H1 (cell line): Measurements from ENCODE around the gene ATOH8. TPM values are rescaled to one million over a fixed set of nuclear protein-coding genes. Genes with fewer than 3 reads are reported as not detected.

Experiments used
- CTCF ChIA-PET: fragments of 300-600 bp; sonication (Branson Sonifier 250); formaldehyde crosslinking; loops from one replicate; lab custom pipeline; 2021; ENCODE audit not compliant: partially characterized antibody; lab: Charles Lee
- POLR2A ChIA-PET: fragments of 300-600 bp; sonication (Branson Sonifier 250); formaldehyde crosslinking; loops from one replicate; lab custom pipeline; 2021; ENCODE audit warnings: inconsistent platforms; ENCODE audit not compliant: partially characterized antibody; lab: Charles Lee
- DNase-seq, 2 experiments: peaks; one replicate each; pipeline versions ENCODE4 v3.0.0 to v3.0.0-alpha.2; 2010 to 2022; ENCODE audit warnings: low spot score in 2 of 2, low read depth in 1 of 2, mixed read lengths in 1 of 2
- FAIRE-seq: peaks from 2 replicates; lab custom pipeline; 2011; peaks lifted over from hg19 to GRCh38; lab: Jason Lieb, UNC
- H2AFZ ChIP-seq: 2 replicates; pipeline ENCODE4 v1.8.1; 2012; ENCODE audit warnings: low read length, inconsistent platforms
- H2AK5ac ChIP-seq: 2 replicates; pipeline ENCODE4 v1.6.1; 2013; ENCODE audit warnings: low read depth, low read length
- H2BK120ac ChIP-seq: replicated peaks from 2 replicates; pipeline ENCODE3; 2013; ENCODE audit warnings: low read depth, low read length, inconsistent platforms
- H2BK12ac ChIP-seq: 2 replicates; pipeline ENCODE4 v1.6.1; 2013; ENCODE audit warnings: low read depth, low read length
- H2BK15ac ChIP-seq: 2 replicates; pipeline ENCODE4 v1.6.1; 2013; ENCODE audit warnings: low read length
- H2BK20ac ChIP-seq: 2 replicates; pipeline ENCODE4 v1.6.1; 2013; ENCODE audit warnings: low read length
- H2BK5ac ChIP-seq: 2 replicates; pipeline ENCODE4 v1.6.1; 2013; ENCODE audit warnings: low read depth, low read length
- H3K14ac ChIP-seq: 2 replicates; pipeline ENCODE4 v1.6.1; 2013; ENCODE audit warnings: inconsistent platforms; ENCODE audit not compliant: insufficient read length
- H3K18ac ChIP-seq: 2 replicates; pipeline ENCODE4 v1.6.1; 2013; ENCODE audit warnings: low read length; ENCODE audit errors: extremely low read depth
- H3K23ac ChIP-seq: 2 replicates; pipeline ENCODE4 v1.6.1; 2013; ENCODE audit warnings: inconsistent platforms; ENCODE audit not compliant: insufficient read length
- H3K23me2 ChIP-seq: 2 replicates; pipeline ENCODE4 v1.6.1; 2013; ENCODE audit warnings: low read depth, low read length
- H3K27ac ChIP-seq: 2 replicates; pipeline ENCODE4 v1.6.1; 2011; ENCODE audit warnings: low read depth, low read length, inconsistent platforms
- H3K27me3 ChIP-seq, 4 experiments: replicated peaks in 1 of 4; 1 replicate in 1 of 4; 2 replicates in 3 of 4; pipeline versions ENCODE4 v1.6.1 to v1.8.1; 2011 to 2013; ENCODE audit warnings: low read length in 3 of 4, mild to moderate bottlenecking in 3 of 4, inconsistent platforms in 2 of 4, mixed read lengths in 2 of 4, moderate library complexity in 1 of 4; ENCODE audit not compliant: control insufficient read depth in 3 of 4, insufficient read depth in 3 of 4; ENCODE audit errors: extremely low read depth in 1 of 4
- H3K36me3 ChIP-seq, 4 experiments: 2 replicates each; pipeline versions ENCODE4 v1.6.1 to v1.8.1; 2011 to 2013; ENCODE audit warnings: mild to moderate bottlenecking in 4 of 4, low read length in 3 of 4, moderate library complexity in 2 of 4, control low read depth in 1 of 4, inconsistent platforms in 1 of 4; ENCODE audit not compliant: insufficient read depth in 4 of 4, control insufficient read depth in 2 of 4
- H3K4ac ChIP-seq: replicated peaks from 2 replicates; pipeline ENCODE3; 2013; ENCODE audit warnings: low read length, low read depth, mixed read lengths, inconsistent platforms; ENCODE audit not compliant: insufficient read length
- H3K4me1 ChIP-seq, 4 experiments: replicated peaks in 1 of 4; 1 replicate in 1 of 4; 2 replicates in 3 of 4; pipeline versions ENCODE4 v1.6.1 to v1.8.1; 2011 to 2013; ENCODE audit warnings: low read length in 3 of 4, inconsistent platforms in 2 of 4, mixed read lengths in 1 of 4; ENCODE audit not compliant: insufficient read depth in 4 of 4, control insufficient read depth in 3 of 4
- H3K4me2 ChIP-seq, 2 experiments: 2 replicates each; pipeline versions ENCODE4 v1.6.1 to v1.8.1; 2011 to 2013; ENCODE audit warnings: low read depth in 2 of 2, low read length in 2 of 2, control low read depth in 1 of 2, inconsistent platforms in 1 of 2, mild to moderate bottlenecking in 1 of 2; ENCODE audit not compliant: insufficient read depth in 1 of 2
- H3K4me3 ChIP-seq, 4 experiments: fragments of 200-600, 300-600 bp in 1 of 4; sonication (generic), shearing (Covaris generic), sonication (Bioruptor Twin) in 1 of 4; 2 replicates each; pipeline versions ENCODE4 v1.5.1 to v1.8.1; 2011 to 2016; ENCODE audit warnings: low read length in 4 of 4, low read depth in 3 of 4, control low read depth in 2 of 4, inconsistent platforms in 2 of 4, mild to moderate bottlenecking in 2 of 4, mixed read lengths in 1 of 4, moderate library complexity in 1 of 4; ENCODE audit not compliant: insufficient read depth in 2 of 4; ENCODE audit errors: extremely low read depth in 1 of 4
- H3K56ac ChIP-seq: replicated peaks from 2 replicates; pipeline ENCODE3; 2013; ENCODE audit warnings: low read depth, mild to moderate bottlenecking, mixed read lengths, low read length, inconsistent platforms; ENCODE audit not compliant: insufficient read length
- H3K79me1 ChIP-seq: 2 replicates; pipeline ENCODE4 v1.6.1; 2013; ENCODE audit warnings: low read depth, low read length, control low read depth
- H3K79me2 ChIP-seq, 2 experiments: 2 replicates each; pipeline versions ENCODE4 v1.6.1 to v1.8.1; 2012 to 2013; ENCODE audit warnings: low read length in 2 of 2, mild to moderate bottlenecking in 2 of 2, inconsistent platforms in 1 of 2; ENCODE audit not compliant: insufficient read depth in 2 of 2, control insufficient read depth in 1 of 2
- H3K9ac ChIP-seq, 4 experiments: replicated peaks in 1 of 4; 1 replicate in 1 of 4; 2 replicates in 3 of 4; pipeline versions ENCODE4 v1.6.1 to v1.8.1; 2011 to 2013; ENCODE audit warnings: low read depth in 3 of 4, low read length in 3 of 4, control low read depth in 2 of 4, mild to moderate bottlenecking in 2 of 4, moderate library complexity in 2 of 4, inconsistent platforms in 1 of 4; ENCODE audit errors: extremely low read depth in 1 of 4
- H3K9me3 ChIP-seq, 2 experiments: 2 replicates each; pipeline versions ENCODE4 v1.6.1 to v1.8.1; 2012 to 2013; ENCODE audit warnings: mild to moderate bottlenecking in 2 of 2, moderate library complexity in 2 of 2, control low read depth in 1 of 2, inconsistent platforms in 1 of 2, low read depth in 1 of 2, low read length in 1 of 2, mixed read lengths in 1 of 2; ENCODE audit not compliant: insufficient read depth in 2 of 2
- H4K20me1 ChIP-seq, 2 experiments: replicated peaks in 1 of 2; 2 replicates each; pipeline versions ENCODE3 to v1.8.1; 2011 to 2013; ENCODE audit warnings: inconsistent platforms in 2 of 2, low read length in 2 of 2, mild to moderate bottlenecking in 1 of 2; ENCODE audit not compliant: insufficient read depth in 2 of 2, control insufficient read depth in 1 of 2
- H4K5ac ChIP-seq: 2 replicates; pipeline ENCODE4 v1.6.1; 2013; ENCODE audit warnings: low read length, low read depth, mixed read lengths, inconsistent platforms; ENCODE audit not compliant: insufficient read length
- H4K8ac ChIP-seq: 2 replicates; pipeline ENCODE4 v1.8.0; 2013; ENCODE audit warnings: mild to moderate bottlenecking, moderate library complexity, low read length, inconsistent platforms; ENCODE audit not compliant: insufficient read depth; ENCODE audit errors: extremely low read depth
- H4K91ac ChIP-seq: replicated peaks from 2 replicates; pipeline ENCODE3; 2013; ENCODE audit warnings: low read length, mixed read lengths, inconsistent platforms; ENCODE audit not compliant: insufficient read length
- ASH2L ChIP-seq: fragments of 200-600, 300-600 bp; sonication (generic); IDR thresholded peaks from one replicate; pipeline ENCODE4 v1.7.1; 2017; ENCODE audit warnings: low read length
- GABPA ChIP-seq: IDR thresholded peaks from 2 replicates; pipeline ENCODE4 v1.6.1; 2011; ENCODE audit warnings: mild to moderate bottlenecking, low read length, moderate library complexity, borderline replicate concordance; ENCODE audit not compliant: insufficient read depth
- MAFK ChIP-seq: IDR thresholded peaks from 2 replicates; pipeline ENCODE4 v1.6.1; 2012; ENCODE audit warnings: low read depth, mild to moderate bottlenecking, improper control_type of control experiment, low read length
- NANOG ChIP-seq: IDR thresholded peaks from 2 replicates; pipeline ENCODE4 v1.6.1; 2011; ENCODE audit warnings: low read length, low read depth, mild to moderate bottlenecking, inconsistent platforms; ENCODE audit not compliant: insufficient read depth, poor library complexity, severe bottlenecking
- RBBP5 ChIP-seq: IDR thresholded peaks from 2 replicates; pipeline ENCODE4 v1.7.1; 2012; ENCODE audit warnings: low read depth, mild to moderate bottlenecking, inconsistent platforms, low read length, moderate library complexity, borderline replicate concordance
- RNF2 ChIP-seq: fragments of 200-900, 300-1000 bp; sonication (generic); IDR thresholded peaks from 2 replicates; pipeline ENCODE4 v1.7.1; 2016; ENCODE audit warnings: borderline replicate concordance, low read depth, mild to moderate bottlenecking, antibody characterized with exemption, low read length; ENCODE audit not compliant: poor library complexity, severe bottlenecking; ENCODE audit errors: missing control alignments
- TAF7 ChIP-seq: optimal IDR thresholded peaks from 2 replicates; pipeline ENCODE3; 2011; ENCODE audit warnings: low read depth, mild to moderate bottlenecking, inconsistent platforms, low read length, moderate library complexity, borderline replicate concordance
- ZNF274 ChIP-seq: IDR thresholded peaks from 2 replicates; pipeline ENCODE4 v1.7.0; 2012; ENCODE audit warnings: low read length, borderline replicate concordance; ENCODE audit errors: extremely low read depth
- WGBS, 2 experiments: shearing (Covaris generic) in 1 of 2; methylation state at CpG; one replicate each; pipeline versions ENCODE4 v1.1.6 to v1.1.7; 2013 to 2015; ENCODE audit warnings: low lambda C conversion rate in 2 of 2, mixed read lengths in 2 of 2, inconsistent platforms in 1 of 2, low coverage in 1 of 2, missing lambda C conversion rate in 1 of 2; ENCODE audit not compliant: insufficient replicate concordance in 2 of 2, insufficient coverage in 1 of 2, insufficient read length in 1 of 2; ENCODE audit errors: extremely low coverage in 1 of 2, missing lambda C conversion rate in 1 of 2; 5-methylcytosine and 5-hydroxymethylcytosine counted together
- polyA plus RNA-seq, 7 experiments: library from polyadenylated mRNA; depleted of rRNA in 3 of 7; stranded (reverse) in 5 of 7; unstranded in 2 of 7; fragments of >200 nt in 5 of 7; fragments of 200-250 nt in 2 of 7; gene quantifications; 1 replicate in 5 of 7; 2 replicates in 1 of 7; 4 replicates in 1 of 7; pipeline versions ENCODE4 v1.2.1 to v1.2.3, GENCODE V29; 2011 to 2013; ENCODE audit warnings: missing spikeins in 2 of 7, mixed read lengths in 2 of 7
- total RNA-seq: library from RNA; stranded (reverse); fragmentation: NEBNext Ultra II Directional; extraction: Animal tissue kit (Norgen Biotek cat#: 25700); gene quantifications from 2 replicates; pipeline ENCODE4 v1.2.1, GENCODE V29; 2021

ATOH8 gene
- total and polyA plus RNA-seq, 2 of the 8 experiments (the other 6 are each of a cell fraction or from before 2014, with no cell fraction given): 0.50 to 0.53 TPM

- no peak overlapping the region for H2BK15ac ChIP-seq
- no peak overlapping the region for H2BK5ac ChIP-seq
- H4K5ac ChIP-seq: no peak overlapping the region
- H3K4me1 ChIP-seq: no peaks in the 10 kb centered on the region; a peak in 1 of 7 replicates
- no peak overlapping the region for H2BK120ac ChIP-seq
- H3K56ac ChIP-seq: no peak overlapping the region
- DNase-seq: no peak
- H3K4me2 ChIP-seq: no peak overlapping the region
- H3K27me3 ChIP-seq: no peaks in the 10 kb centered on the region; a peak in 1 of 7 replicates
- H2BK12ac ChIP-seq: no peak overlapping the region
- WGBS, 2 experiments: 93% methylated on average over 22 of the region's 22 CpGs; no CpG with 5 or more reads in 1 of the 2 experiments
- no peak overlapping the region for H2AFZ ChIP-seq
- H3K23me2 ChIP-seq: no peaks in the 10 kb centered on the region
- H2AK5ac ChIP-seq: no peak overlapping the region
- no peaks in the 10 kb centered on the region for H3K9me3 ChIP-seq
- TF ChIP-seq ASH2L: no peak
- no peak for TF ChIP-seq MAFK
- TF ChIP-seq RNF2: no peak
- TF ChIP-seq TAF7: no peak
- no peak for TF ChIP-seq ZNF274
- no peak for TF ChIP-seq GABPA
- TF ChIP-seq RBBP5: no peak
- TF ChIP-seq NANOG: no peak
- ChIA-PET POLR2A (interaction anchor here (1.6 kb wide), 1 partner anchor 14 kb away, joined by 3 read pairs; no protein-coding TSS in a partner anchor), CTCF (interaction anchor here (0.5 to 38.6 kb wide), 7 partner anchors 12 to 63 kb away, joined by 3 to 986 read pairs (median 4); partner anchors contain the start of gene ATOH8)
- H4K91ac ChIP-seq: no peak overlapping the region
- H3K4ac ChIP-seq: no peak overlapping the region
- H3K79me2 ChIP-seq: no peaks in the 10 kb centered on the region
- H3K14ac ChIP-seq: no peak overlapping the region
- no peak overlapping the region for H2BK20ac ChIP-seq
- no peak overlapping the region for H3K9ac ChIP-seq
- H3K4me3 ChIP-seq: no peak overlapping the region
- no peak overlapping the region for H3K27ac ChIP-seq
- no peaks in the 10 kb centered on the region for H3K36me3 ChIP-seq
- no peaks in the 10 kb centered on the region for H3K79me1 ChIP-seq
- H3K23ac ChIP-seq: no peak overlapping the region
- no peak overlapping the region; the same call in none of the 2 replicates for H3K18ac ChIP-seq
- H4K8ac ChIP-seq: no peak overlapping the region
- no peak for FAIRE-seq
- H4K20me1 ChIP-seq: no peaks in the 10 kb centered on the region
Observed at GRCh38 chr2:85791704-85792565, 38.1 kb downstream of the ATOH8 start.
